Fibroblast of mammary gland (primary cell): ENCODE results near the gene LONRF2.
"Not testable (repeated sequence)": the region's sequence is repeated elsewhere in the genome, so short reads cannot be mapped to it uniquely, and the experiment has no call there.

Experiments used
- DNase-seq: peaks from one replicate; pipeline ENCODE4 v3.0.0-alpha.2; 2010; ENCODE audit warnings: low read depth
- H3K4me3 ChIP-seq: 2 replicates; pipeline ENCODE4 v1.5.1; 2011; ENCODE audit warnings: low read depth, mild to moderate bottlenecking, low read length, moderate library complexity; ENCODE audit not compliant: control insufficient read depth
- TF ChIP-seq, protein P1 (sequence below): conservative IDR thresholded peaks from 2 replicates; pipeline ENCODE4 v1.5.1; 2011; ENCODE audit warnings: low read depth, low read length, inconsistent platforms; ENCODE audit not compliant: control insufficient read depth, insufficient read depth

LONRF2 gene

DNA sequence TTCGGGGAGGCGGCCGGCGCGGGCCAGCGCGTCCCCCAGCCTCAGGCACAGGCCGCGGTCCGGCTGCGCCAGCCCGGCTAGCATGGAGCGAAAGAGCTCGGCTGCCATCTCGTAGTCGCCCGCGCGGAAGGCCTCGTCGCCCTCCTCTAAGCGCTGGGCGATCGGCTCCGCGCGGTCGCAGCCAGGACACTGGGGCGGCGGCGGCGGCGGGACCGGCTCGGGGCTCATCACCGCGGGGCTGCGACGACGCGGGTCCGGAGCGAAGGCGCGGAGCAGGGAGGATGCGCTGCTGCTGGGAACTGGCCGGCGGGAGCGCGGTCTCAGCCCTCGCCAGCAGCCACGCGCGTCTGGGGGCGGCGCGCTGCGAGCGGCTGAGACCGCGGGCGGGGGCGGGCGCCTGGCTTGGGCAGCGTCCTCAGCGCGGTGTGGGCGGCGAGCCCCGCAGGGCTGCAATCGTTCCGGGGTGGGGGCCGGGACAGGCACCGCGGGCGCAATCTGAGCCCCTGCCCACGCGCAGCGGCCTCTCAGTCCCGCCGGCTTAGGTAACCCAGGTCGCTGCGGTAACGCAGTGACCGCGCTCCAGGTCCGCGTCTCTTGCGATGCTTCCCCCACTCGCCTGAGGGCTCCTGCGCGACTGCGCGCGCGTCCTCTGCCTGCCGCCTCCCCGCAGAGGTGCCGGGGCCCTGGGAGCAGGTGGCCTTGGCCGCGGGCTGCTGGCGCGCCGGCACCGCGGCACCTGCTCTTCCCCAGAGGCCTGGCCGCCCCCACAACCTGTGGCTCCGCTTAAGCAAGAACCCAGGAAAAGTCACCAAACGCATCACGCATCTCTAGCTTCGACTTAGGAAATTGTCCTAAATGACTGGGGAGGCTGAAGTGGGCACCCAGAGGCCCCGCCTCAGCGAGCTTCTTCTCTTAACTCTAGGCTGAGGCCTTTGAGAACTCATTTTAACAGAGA is at the start of gene LONRF2:
LONRF2 (minus strand) TSS at position 636 of the 955 bp plus-strand sequence; CDS start at position 228, 408 bp downstream.
- DNase-seq = no peak
- TF ChIP-seq, protein P1, sequence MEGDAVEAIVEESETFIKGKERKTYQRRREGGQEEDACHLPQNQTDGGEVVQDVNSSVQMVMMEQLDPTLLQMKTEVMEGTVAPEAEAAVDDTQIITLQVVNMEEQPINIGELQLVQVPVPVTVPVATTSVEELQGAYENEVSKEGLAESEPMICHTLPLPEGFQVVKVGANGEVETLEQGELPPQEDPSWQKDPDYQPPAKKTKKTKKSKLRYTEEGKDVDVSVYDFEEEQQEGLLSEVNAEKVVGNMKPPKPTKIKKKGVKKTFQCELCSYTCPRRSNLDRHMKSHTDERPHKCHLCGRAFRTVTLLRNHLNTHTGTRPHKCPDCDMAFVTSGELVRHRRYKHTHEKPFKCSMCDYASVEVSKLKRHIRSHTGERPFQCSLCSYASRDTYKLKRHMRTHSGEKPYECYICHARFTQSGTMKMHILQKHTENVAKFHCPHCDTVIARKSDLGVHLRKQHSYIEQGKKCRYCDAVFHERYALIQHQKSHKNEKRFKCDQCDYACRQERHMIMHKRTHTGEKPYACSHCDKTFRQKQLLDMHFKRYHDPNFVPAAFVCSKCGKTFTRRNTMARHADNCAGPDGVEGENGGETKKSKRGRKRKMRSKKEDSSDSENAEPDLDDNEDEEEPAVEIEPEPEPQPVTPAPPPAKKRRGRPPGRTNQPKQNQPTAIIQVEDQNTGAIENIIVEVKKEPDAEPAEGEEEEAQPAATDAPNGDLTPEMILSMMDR = no peak
- no peak within 1 kb of the TSS for H3K4me3 ChIP-seq

DNA sequence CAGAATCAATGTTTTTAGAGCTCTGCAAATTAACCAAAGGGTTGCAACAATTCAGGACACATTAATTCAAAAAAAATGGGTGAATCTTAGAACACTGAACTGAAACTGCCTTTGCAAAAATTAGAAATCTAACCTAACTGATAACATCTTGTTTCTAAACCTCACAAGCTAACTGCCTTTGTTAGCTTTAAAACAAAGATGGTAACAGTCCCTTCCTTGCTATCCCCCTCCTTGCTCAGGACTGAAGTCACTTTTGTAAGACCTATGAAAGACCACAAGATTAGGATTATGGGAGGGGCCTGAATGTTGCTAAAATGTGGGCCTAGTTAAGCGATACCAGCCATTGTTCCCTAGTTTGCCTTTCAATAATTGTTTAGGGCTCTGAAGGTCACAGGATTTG is 44.9 kb upstream of the LONRF2 start:
- TF ChIP-seq, protein P1 = no peak
- DNase-seq = no peak
- no peak overlapping the region for H3K4me3 ChIP-seq

DNA sequence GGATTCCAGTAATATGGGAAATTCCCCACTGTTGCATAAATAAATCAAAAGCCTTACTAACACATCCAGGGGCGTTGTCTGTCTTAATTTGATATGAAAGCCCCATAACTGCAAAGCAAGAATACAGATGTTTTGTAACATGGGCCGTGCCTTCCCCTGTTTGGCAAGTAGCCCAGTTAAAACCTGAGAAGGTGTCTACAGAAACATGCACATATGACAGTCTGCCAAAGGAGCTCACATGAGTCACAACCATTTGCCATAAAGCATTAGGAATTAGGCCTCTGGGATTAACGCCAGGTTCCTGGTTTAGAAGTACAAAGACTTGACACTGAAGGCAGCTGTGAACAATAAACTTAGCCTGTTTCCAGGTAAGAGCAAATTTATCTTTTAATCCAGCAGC is 43.1 kb upstream of the LONRF2 start:
- peak; percentile 94 for DNase-seq
- TF ChIP-seq, protein P1 = no peak

DNA sequence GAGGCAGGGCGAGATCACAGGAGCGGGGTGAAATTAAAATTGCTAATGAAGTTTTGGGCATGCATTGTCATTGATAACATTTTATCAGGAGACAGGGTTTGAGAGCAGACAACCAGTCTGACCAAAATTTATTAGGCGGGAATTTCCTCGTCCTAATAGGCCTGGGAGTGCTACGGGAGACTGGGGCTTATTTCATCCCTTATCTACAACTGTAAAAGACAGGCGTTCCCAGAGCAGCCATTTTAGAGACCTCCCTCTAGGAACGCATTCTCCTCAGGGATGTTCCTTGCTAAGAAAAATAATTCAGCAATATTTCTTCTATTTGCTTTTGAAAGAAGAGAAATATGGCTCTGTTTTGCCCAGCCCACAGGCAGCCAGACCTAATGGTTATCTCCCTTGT is 40.0 kb upstream of the LONRF2 start:
- DNase-seq, H3K4me3 ChIP-seq: not testable (repeated sequence)

More for the DNA sequence above, 43.1 kb upstream of the LONRF2 start:
- H3K4me3 ChIP-seq = no peak overlapping the region

DNA sequence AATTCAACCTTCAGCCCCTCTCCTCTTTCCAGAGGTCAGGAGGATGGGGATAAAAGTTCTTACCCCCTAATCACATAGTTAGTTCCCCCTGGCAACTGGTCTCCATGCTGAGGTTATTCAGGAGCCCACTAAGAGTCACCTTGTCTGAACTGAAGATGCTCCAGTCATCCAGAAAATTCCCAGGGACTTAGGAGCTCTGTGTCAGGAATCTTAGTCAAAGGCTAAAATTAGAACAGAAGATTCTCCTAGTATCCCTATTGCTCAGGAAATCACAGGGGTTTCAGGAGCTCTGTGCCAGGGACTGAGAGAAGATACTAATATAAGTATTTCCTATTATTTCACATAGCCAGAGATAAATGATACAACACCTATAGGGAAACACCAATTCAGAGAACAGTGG is 37.3 kb upstream of the LONRF2 start:
- no peak for DNase-seq
- H3K4me3 ChIP-seq = no peak overlapping the region
- TF ChIP-seq, protein P1 = no peak

DNA sequence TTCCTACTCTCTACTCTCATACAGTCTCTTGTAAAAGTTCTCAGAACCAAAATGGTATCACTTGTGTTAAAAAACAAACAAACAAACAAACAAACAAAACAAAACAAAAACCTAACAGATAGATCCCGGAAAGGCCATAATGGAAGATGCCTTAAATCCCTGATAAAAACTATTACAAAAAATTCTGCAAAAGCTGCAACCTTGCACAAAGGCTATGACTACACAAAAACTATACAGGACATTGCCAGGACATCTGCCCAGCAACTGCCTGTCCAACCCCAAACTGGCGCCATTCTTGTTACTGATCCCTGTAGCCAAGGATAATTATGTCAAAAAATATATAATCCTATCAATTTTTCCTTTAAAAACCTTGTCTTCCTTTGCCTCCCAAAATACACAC is 36.3 kb upstream of the LONRF2 start:
- no peak for DNase-seq
- H3K4me3 ChIP-seq = no peak overlapping the region
- TF ChIP-seq, protein P1 = no peak

DNA sequence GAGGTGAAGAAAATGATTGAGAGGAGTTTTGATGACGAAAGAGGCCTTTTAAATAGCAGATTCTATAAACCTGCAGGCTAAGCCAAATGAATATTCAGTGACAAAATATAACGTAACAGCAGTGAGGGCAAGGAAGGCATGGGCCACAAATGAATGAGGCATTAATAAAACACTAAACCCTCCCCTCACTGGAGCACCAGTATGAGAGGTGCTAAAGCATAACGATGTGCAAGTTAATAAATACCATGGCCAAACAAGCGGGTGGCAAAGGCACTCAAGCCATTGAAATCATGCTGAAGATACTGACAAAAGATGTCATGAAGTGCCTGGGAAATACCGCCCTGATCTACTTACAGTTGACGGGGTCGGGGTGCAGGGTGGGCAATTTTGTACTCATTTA is 30.2 kb upstream of the LONRF2 start:
- DNase-seq = no peak
- no peak overlapping the region for H3K4me3 ChIP-seq
- TF ChIP-seq, protein P1 = no peak
